SK-N-MC (cell line): ENCODE data around the gene MTCL1.

Source experiments
- EZH2 ChIP-seq: fragments of 200-600 bp; sonication (generic); IDR thresholded peaks from one replicate; pipeline ENCODE4 v1.6.1; 2017; ENCODE audit warnings: antibody characterized with exemption
- FOXP2 ChIP-seq: optimal IDR thresholded peaks from 2 replicates; pipeline ENCODE3; 2011; ENCODE audit warnings: mild to moderate bottlenecking, moderate library complexity; ENCODE audit not compliant: insufficient read depth; ENCODE audit errors: extremely low read length, control extremely low read depth
- POLR2AphosphoS5 ChIP-seq: IDR thresholded peaks from 2 replicates; pipeline ENCODE4 v1.6.1; 2012; ENCODE audit warnings: mild to moderate bottlenecking, low read depth, low read length, borderline replicate concordance

DNA sequence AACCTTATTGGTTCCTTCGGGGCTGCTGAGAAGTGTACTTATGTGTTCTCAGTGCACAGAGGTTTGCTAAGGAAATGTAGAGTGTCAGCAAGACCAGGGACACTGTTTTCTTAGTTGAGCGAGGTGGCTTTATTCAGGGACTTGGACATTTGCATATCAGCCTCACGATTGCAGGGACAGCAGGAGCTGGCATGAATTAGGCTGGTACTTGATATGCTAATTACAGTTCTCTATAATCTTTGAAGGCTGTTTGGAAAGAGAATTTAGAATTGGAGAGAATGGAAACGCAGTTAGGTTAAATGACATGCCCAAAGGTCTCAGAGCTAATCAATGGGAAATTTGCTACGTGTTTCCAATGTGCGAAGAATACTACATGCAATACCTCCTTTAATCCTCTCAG is 18.7 kb upstream of the MTCL1 start:
- TF ChIP-seq EZH2 (no peak), POLR2AphosphoS5 (no peak), FOXP2 (no peak)
